HG03159 (cell line): ENCODE data around the gene KLK8.

ENCODE experiments used
- ATAC-seq: cut with Tn5 transposase; IDR thresholded peaks from one replicate; pipeline ENCODE4 v1.9.1; 2021; ENCODE audit warnings: mild to moderate bottlenecking, moderate library complexity; ENCODE audit not compliant: unreplicated experiment

KLK8 gene

DNA sequence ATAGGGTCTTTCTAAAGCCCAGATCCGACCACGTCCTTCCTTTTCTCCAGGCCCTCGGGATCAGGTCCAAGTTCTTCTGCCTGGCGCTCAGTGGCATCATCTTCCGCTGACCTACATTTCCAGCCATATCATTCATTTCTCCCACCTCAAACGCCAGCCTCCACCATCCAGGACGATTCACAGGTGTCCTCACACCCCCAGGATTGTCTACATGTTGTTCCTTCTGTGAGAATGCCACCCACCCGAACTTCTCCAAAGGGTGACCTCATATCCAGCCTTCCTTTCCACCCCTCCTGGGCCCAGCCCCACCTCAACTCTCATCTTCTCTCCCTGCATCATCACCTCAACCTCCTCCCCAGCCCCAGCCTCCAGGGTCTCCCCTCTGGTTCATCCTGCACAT lies 43.8 kb downstream of the KLK8 start:
- ATAC-seq: no peak

DNA sequence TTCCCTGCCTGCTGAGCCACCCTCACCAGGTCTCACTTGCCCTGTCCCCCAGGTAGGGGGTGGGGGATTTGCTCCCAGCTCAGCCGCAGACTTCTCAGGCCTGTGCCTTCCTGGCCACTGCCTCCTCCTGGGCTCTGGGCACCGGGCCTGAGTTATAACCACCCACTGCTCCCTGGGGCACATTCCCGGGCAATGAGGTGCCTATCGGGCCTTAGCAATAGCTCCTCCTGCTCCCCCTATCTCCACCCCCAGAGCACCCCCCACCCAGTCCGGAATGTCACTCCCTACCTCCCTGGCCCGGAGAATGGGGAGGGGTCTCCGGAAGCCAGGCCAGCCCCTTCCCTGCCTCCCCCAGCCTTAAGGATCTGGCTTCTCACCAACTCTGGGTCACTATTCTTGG lies 48.5 kb downstream of the KLK8 start, which contains the start of gene KLK5:
Gene KLK5 (minus strand): TSS at position 129 of the 400 bp plus-strand sequence. CDS start 381 bp downstream, outside the sequence.
- no peak for ATAC-seq

DNA sequence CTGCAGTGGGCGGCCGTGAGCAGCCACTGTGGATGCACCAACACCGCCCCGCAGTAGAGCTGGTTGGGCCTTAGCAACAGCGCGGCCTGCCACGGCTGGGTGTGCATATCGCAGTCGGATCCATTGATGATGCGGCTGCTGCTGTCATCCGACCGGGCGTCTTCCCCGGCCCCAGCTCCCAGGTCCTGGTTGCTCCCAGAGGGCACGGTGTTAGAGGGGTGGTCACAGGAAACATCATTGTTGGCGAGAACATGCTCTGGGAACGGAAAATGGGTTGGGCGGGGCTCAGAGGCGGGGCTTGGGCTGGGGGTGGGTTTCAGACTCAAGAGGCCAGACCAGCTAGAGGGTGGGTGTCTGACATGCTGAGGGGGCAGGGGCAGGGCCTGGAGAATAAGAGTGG lies 51.5 kb downstream of the KLK8 start:
- ATAC-seq: no peak

DNA sequence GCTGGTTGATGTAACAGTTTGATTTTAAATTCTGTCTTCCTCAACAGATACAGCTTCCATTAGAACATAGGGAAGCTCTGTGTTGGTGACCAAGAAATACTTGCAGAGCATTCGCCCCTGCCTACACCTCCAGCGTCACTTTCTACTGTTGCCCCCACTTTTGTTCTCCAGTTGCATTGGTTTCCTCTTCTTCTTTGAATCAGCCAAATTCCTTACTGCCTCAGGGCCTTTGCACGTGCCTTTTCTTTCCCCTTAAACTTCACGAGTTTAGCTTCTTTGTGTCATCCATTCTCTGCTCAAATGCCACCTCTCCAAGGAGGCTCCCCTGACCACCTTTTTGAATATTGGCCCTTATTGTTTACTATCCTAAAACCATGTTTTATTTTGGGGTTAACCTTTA lies 54.3 kb downstream of the KLK8 start:
- ATAC-seq: no peak
